HepG2 (cell line): ENCODE results near the gene DOCK10. TPM values are rescaled to one million over a fixed set of nuclear protein-coding genes. Genes with fewer than 3 reads are reported as not detected.

ENCODE experiments used
- ATAC-seq: fragments of 200-7000 bp; cut with Tn5 transposase; 3 replicates; pipeline ENCODE4 v1.9.1; 2020; ENCODE audit warnings: mild to moderate bottlenecking, moderate library complexity
- BruUV-seq: library from RNA; stranded (reverse); fragments of 400-500 nt; replicated peaks from 2 replicates; lab custom pipeline; 2021; lab: Mats Ljungman, UMichigan
- CTCF ChIA-PET: fragments of 300-600 bp; formaldehyde crosslinking; extraction: SDS; loops from one replicate; lab custom pipeline; 2021; ENCODE audit warnings: low total read pairs, inconsistent platforms, low intra/inter-chr PET ratio; lab: Yijun Ruan, JAX
- POLR2A ChIA-PET: fragments of 350-600 bp; sonication (Branson Sonifier 250); formaldehyde crosslinking; loops from one replicate; lab custom pipeline; 2020; ENCODE audit warnings: antibody characterized with exemption, inconsistent platforms; lab: Yijun Ruan, JAX
- DNase-seq: peaks from one replicate; pipeline ENCODE4 v3.0.0-alpha.2; 2015; ENCODE audit warnings: low spot score
- FAIRE-seq: peaks from 3 replicates; lab custom pipeline; 2011; peaks lifted over from hg19 to GRCh38; lab: Jason Lieb, UNC
- H2AFZ ChIP-seq: one replicate; pipeline ENCODE4 v1.6.1; 2011; ENCODE audit warnings: low read length, inconsistent platforms
- H3K27ac ChIP-seq: fragments of 300-600 bp; 3 replicates; pipeline ENCODE4 v1.8.0; 2011; ENCODE audit warnings: mixed run types, mild to moderate bottlenecking, mixed read lengths, low read length, inconsistent platforms; ENCODE audit not compliant: insufficient read depth; ENCODE audit errors: extremely low read length
- H3K27me3 ChIP-seq, 2 experiments: fragments of 200-600 bp in 1 of 2; 2 replicates in 1 of 2; 3 replicates in 1 of 2; pipeline versions ENCODE4 v1.6.0 to v1.8.0; 2011; ENCODE audit warnings: low read length in 2 of 2, mild to moderate bottlenecking in 2 of 2, moderate library complexity in 2 of 2, inconsistent platforms in 1 of 2; ENCODE audit not compliant: insufficient read depth in 2 of 2, control insufficient read depth in 1 of 2
- H3K36me3 ChIP-seq, 2 experiments: fragments of 200-600 bp in 1 of 2; replicated peaks in 1 of 2; 2 replicates in 1 of 2; 3 replicates in 1 of 2; pipeline versions ENCODE4 v1.5.1 to v1.8.0; 2011; ENCODE audit warnings: low read length in 2 of 2, inconsistent platforms in 1 of 2; ENCODE audit not compliant: insufficient read depth in 2 of 2, control insufficient read depth in 1 of 2
- H3K4me1 ChIP-seq: 2 replicates; pipeline ENCODE4 v1.5.1; 2012; ENCODE audit warnings: low read length, inconsistent platforms; ENCODE audit not compliant: insufficient read depth
- H3K4me2 ChIP-seq: 2 replicates; pipeline ENCODE4 v1.6.0; 2011; ENCODE audit warnings: low read depth, low read length, inconsistent platforms
- H3K4me3 ChIP-seq, 3 experiments: fragments of 200-600 bp in 1 of 3; sonication (generic), shearing (Covaris generic) in 1 of 3; replicated peaks in 1 of 3; 2 replicates each; pipeline ENCODE4 v1.5.1; 2011 to 2016; ENCODE audit warnings: low read length in 3 of 3, inconsistent platforms in 2 of 3, low read depth in 2 of 3, mild to moderate bottlenecking in 2 of 3, control low read depth in 1 of 3, mixed read lengths in 1 of 3; ENCODE audit not compliant: insufficient read depth in 1 of 3
- H3K79me2 ChIP-seq: one replicate; pipeline ENCODE4 v1.6.1; 2011; ENCODE audit warnings: low read length, inconsistent platforms; ENCODE audit not compliant: insufficient read depth
- H3K9ac ChIP-seq: 2 replicates; pipeline ENCODE4 v1.6.0; 2011; ENCODE audit warnings: mild to moderate bottlenecking, low read depth, low read length, inconsistent platforms; ENCODE audit not compliant: insufficient read depth
- H3K9me3 ChIP-seq: 2 replicates; pipeline ENCODE4 v1.5.1; 2012; ENCODE audit warnings: mild to moderate bottlenecking, low read length
- H4K20me1 ChIP-seq: 2 replicates; pipeline ENCODE4 v1.6.0; 2011; ENCODE audit warnings: inconsistent platforms, mild to moderate bottlenecking, low read length, moderate library complexity; ENCODE audit not compliant: insufficient read depth
- ARNT ChIP-seq: fragments of 450-650 bp; IDR thresholded peaks from 2 replicates; pipeline ENCODE4 v1.6.1; 2017
- KDM6A ChIP-seq: IDR thresholded peaks from 2 replicates; pipeline ENCODE4 v1.6.1; 2016; ENCODE audit warnings: low read depth
- MXI1 ChIP-seq: IDR thresholded peaks from 3 replicates; pipeline ENCODE4 v1.6.1; 2012; ENCODE audit warnings: low read depth, low read length, inconsistent platforms, borderline replicate concordance
- RFX3 ChIP-seq: IDR thresholded peaks from 2 replicates; pipeline ENCODE4 v1.6.1; 2016; ENCODE audit warnings: missing biosample characterization, missing genetic modification reagents
- ZNF431 ChIP-seq: sonication (generic); formaldehyde crosslinking; IDR thresholded peaks from 2 replicates; pipeline ENCODE4 v1.9.0; 2022; ENCODE audit warnings: missing genetic modification reagents, low read depth, mild to moderate bottlenecking, borderline replicate concordance
- WGBS: methylation state at CpG from one replicate; pipeline ENCODE4 v1.1.6; 2017; ENCODE audit warnings: low lambda C conversion rate; 5-methylcytosine and 5-hydroxymethylcytosine counted together
- in situ Hi-C: cut with HindIII; loops from 2 replicates; pipeline ENCODE4 v1.10.0; 2017; ENCODE audit warnings: low pct_unique_long_range_greater_than_20kb; ENCODE audit not compliant: extremely low pct_ligation_motif_present
- intact Hi-C: fragments of 100-400 bp; cut with micrococcal nuclease; formaldehyde crosslinking; loops from one replicate; pipeline ENCODE4 v1.10.0; 2022; ENCODE audit not compliant: unreplicated experiment
- polyA plus RNA-seq, 8 experiments: library from polyadenylated mRNA; depleted of rRNA in 3 of 8; stranded (reverse) in 7 of 8; unstranded in 1 of 8; fragments of >200 nt; fragmentation: Illumina TruSeq in 4 of 8; extraction: Trizol in 4 of 8; gene quantifications; 2 replicates each; pipeline versions ENCODE4 v1.2.1 to v1.2.3, GENCODE V29; 2011 to 2016; ENCODE audit warnings: low read depth in 4 of 8, missing spikeins in 1 of 8, mixed read lengths in 1 of 8; ENCODE audit not compliant: insufficient read depth in 1 of 8
- total RNA-seq, 5 experiments: library from RNA; depleted of rRNA; stranded (reverse); fragments of >200 nt; fragmentation: Illumina TruSeq; extraction: Trizol; gene quantifications; 2 replicates each; pipeline ENCODE4 v1.2.3, GENCODE V29; 2016; ENCODE audit warnings: low read depth in 1 of 5
- TF ChIP-seq, protein P1 (sequence below): sonication (generic); formaldehyde crosslinking; IDR thresholded peaks from 2 replicates; pipeline ENCODE4 v1.4.0; 2020; ENCODE audit warnings: missing genetic modification reagents
- TF ChIP-seq, protein P2 (sequence below): sonication (generic); formaldehyde crosslinking; IDR thresholded peaks from 2 replicates; pipeline ENCODE4 v1.4.0; 2020; ENCODE audit warnings: missing genetic modification reagents
- TF ChIP-seq, protein P3 (sequence below): sonication (generic); formaldehyde crosslinking; IDR thresholded peaks from 2 replicates; pipeline ENCODE4 v1.9.0; 2021; ENCODE audit warnings: mild to moderate bottlenecking, missing genetic modification reagents

DOCK10 gene
- total and polyA plus RNA-seq, 2 of the 13 experiments (the other 11 are each of a cell fraction or from before 2014, with no cell fraction given): not detected

DNA sequence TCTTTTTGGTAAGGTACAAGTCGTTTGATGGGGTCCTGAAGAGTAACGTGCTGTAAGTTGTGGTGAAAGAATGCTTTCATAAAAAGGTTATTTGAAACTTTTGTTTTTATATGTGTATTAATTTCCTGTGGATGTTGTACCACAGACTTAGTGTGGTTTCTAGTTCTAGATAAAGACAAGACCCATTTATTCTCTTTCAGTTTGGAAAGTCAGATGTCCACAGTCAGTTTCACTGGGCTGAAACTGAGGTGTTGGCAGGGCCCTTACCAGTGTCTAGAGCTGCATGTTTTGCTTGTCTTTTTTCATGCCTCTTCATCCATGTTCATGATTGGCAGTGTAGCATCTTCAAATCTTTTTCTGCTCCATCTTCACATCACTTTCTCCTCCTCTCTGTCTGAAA is 22.1 kb upstream of the DOCK10 start:
- no TSS peak for BruUV-seq
- 0% methylated on average over 2 of the region's 2 CpGs for WGBS
- FAIRE-seq: no peak

More for the DNA sequence above, 22.1 kb upstream of the DOCK10 start:
- no peaks in the 10 kb centered on the region for H3K79me2 ChIP-seq
- H3K9ac ChIP-seq: no peak overlapping the region
- no peak for DNase-seq
- no peaks in the 10 kb centered on the region for H4K20me1 ChIP-seq
- intact Hi-C loops: no loop called here
- H3K27ac ChIP-seq: no peak overlapping the region
- H3K27me3 ChIP-seq: no peaks in the 10 kb centered on the region
- TF ChIP-seq KDM6A (CRISPR knock-in tag): no peak
- no peak for TF ChIP-seq ZNF431 (CRISPR knock-in tag)
- no peak for TF ChIP-seq MXI1
- TF ChIP-seq, protein P1, sequence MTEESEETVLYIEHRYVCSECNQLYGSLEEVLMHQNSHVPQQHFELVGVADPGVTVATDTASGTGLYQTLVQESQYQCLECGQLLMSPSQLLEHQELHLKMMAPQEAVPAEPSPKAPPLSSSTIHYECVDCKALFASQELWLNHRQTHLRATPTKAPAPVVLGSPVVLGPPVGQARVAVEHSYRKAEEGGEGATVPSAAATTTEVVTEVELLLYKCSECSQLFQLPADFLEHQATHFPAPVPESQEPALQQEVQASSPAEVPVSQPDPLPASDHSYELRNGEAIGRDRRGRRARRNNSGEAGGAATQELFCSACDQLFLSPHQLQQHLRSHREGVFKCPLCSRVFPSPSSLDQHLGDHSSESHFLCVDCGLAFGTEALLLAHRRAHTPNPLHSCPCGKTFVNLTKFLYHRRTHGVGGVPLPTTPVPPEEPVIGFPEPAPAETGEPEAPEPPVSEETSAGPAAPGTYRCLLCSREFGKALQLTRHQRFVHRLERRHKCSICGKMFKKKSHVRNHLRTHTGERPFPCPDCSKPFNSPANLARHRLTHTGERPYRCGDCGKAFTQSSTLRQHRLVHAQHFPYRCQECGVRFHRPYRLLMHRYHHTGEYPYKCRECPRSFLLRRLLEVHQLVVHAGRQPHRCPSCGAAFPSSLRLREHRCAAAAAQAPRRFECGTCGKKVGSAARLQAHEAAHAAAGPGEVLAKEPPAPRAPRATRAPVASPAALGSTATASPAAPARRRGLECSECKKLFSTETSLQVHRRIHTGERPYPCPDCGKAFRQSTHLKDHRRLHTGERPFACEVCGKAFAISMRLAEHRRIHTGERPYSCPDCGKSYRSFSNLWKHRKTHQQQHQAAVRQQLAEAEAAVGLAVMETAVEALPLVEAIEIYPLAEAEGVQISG (CRISPR knock-in tag): no peak
- TF ChIP-seq RFX3 (CRISPR knock-in tag): no peak
- no peak for TF ChIP-seq ARNT
- TF ChIP-seq, protein P2, sequence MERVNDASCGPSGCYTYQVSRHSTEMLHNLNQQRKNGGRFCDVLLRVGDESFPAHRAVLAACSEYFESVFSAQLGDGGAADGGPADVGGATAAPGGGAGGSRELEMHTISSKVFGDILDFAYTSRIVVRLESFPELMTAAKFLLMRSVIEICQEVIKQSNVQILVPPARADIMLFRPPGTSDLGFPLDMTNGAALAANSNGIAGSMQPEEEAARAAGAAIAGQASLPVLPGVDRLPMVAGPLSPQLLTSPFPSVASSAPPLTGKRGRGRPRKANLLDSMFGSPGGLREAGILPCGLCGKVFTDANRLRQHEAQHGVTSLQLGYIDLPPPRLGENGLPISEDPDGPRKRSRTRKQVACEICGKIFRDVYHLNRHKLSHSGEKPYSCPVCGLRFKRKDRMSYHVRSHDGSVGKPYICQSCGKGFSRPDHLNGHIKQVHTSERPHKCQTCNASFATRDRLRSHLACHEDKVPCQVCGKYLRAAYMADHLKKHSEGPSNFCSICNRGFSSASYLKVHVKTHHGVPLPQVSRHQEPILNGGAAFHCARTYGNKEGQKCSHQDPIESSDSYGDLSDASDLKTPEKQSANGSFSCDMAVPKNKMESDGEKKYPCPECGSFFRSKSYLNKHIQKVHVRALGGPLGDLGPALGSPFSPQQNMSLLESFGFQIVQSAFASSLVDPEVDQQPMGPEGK: no peak
- TF ChIP-seq, protein P3, sequence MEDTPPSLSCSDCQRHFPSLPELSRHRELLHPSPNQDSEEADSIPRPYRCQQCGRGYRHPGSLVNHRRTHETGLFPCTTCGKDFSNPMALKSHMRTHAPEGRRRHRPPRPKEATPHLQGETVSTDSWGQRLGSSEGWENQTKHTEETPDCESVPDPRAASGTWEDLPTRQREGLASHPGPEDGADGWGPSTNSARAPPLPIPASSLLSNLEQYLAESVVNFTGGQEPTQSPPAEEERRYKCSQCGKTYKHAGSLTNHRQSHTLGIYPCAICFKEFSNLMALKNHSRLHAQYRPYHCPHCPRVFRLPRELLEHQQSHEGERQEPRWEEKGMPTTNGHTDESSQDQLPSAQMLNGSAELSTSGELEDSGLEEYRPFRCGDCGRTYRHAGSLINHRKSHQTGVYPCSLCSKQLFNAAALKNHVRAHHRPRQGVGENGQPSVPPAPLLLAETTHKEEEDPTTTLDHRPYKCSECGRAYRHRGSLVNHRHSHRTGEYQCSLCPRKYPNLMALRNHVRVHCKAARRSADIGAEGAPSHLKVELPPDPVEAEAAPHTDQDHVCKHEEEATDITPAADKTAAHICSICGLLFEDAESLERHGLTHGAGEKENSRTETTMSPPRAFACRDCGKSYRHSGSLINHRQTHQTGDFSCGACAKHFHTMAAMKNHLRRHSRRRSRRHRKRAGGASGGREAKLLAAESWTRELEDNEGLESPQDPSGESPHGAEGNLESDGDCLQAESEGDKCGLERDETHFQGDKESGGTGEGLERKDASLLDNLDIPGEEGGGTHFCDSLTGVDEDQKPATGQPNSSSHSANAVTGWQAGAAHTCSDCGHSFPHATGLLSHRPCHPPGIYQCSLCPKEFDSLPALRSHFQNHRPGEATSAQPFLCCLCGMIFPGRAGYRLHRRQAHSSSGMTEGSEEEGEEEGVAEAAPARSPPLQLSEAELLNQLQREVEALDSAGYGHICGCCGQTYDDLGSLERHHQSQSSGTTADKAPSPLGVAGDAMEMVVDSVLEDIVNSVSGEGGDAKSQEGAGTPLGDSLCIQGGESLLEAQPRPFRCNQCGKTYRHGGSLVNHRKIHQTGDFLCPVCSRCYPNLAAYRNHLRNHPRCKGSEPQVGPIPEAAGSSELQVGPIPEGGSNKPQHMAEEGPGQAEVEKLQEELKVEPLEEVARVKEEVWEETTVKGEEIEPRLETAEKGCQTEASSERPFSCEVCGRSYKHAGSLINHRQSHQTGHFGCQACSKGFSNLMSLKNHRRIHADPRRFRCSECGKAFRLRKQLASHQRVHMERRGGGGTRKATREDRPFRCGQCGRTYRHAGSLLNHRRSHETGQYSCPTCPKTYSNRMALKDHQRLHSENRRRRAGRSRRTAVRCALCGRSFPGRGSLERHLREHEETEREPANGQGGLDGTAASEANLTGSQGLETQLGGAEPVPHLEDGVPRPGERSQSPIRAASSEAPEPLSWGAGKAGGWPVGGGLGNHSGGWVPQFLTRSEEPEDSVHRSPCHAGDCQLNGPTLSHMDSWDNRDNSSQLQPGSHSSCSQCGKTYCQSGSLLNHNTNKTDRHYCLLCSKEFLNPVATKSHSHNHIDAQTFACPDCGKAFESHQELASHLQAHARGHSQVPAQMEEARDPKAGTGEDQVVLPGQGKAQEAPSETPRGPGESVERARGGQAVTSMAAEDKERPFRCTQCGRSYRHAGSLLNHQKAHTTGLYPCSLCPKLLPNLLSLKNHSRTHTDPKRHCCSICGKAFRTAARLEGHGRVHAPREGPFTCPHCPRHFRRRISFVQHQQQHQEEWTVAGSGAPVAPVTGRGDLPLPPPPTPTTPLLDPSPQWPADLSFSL: no peak
- TF ChIP-seq, all 625 proteins: peak for 0
- Histone ChIP-seq H3K36me3 (no peaks in the 10 kb centered on the region; a peak in 1 of 5 replicates), H3K9me3 (peaks cover 48% of the 10 kb centered on the region), H3K4me2 (no peak overlapping the region), H2AFZ (no peak overlapping the region), H3K4me3 (no peak overlapping the region), H3K4me1 (no peaks in the 10 kb centered on the region)
- in situ Hi-C loops: no loop called here
- CTCF ChIA-PET: no interaction called here
- POLR2A ChIA-PET: no interaction called here
- no peak for ATAC-seq
